ENCODE measurements around the gene NKAIN2. TPM values are rescaled to one million over a fixed set of nuclear protein-coding genes. Genes with fewer than 3 reads are reported as not detected.
"Not testable (repeated sequence)": the region's sequence is repeated elsewhere in the genome, so short reads cannot be mapped to it uniquely, and the experiment has no call there.

Gene NKAIN2
- total RNA-seq, 1 donor from 2014 or later = 0.59 TPM

DNA sequence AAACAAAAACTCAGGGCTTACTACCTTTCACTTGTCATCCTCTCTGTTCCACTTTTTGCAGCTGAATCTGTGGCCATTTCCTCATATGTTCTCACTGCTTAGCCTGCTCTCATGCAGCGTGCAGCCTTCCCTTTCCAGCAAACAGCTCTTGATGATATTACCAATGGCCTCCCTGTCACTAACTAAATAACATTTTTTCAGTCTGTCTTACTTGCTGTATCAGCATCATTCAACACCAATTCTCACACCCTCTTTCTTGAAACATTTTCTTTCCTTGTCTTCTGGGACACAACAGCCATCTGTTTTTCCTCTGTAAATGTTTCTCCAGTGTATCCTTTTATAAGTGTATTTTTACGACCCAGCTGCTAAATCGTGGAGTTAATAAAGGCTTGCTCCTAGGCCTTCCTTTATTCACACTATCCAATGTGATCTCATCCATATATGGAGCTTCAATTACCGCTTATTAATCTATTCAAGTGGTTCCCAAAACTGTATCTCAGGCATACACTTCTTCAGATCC, 634.9 kb downstream of the NKAIN2 start:
- no peak for DNase-seq

GRCh38 chr6:124441450-124441849, 637.8 kb downstream of the NKAIN2 start:
- DNase-seq = no peak

DNA sequence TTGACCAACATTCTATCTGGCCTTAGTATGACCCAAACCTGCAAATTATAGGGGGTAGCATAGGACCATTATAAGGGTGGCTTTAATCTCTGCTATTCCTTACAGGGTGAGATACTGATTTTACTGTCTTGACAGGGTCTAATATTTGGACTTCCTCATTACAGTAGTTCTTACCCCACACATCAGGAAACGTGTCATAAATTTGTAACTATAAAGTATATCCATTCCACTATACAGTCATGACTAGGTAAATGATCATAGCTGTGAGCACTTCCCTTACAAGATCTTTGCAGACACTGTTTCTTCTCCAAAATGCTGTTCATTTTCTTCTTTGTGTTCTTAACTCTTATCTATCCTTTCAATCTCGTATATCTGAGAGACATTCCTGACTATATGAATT, 639.9 kb downstream of the NKAIN2 start:
- DNase-seq = no peak

- no peak for DNase-seq
Measured at GRCh38 chr6:124445581-124445980, 641.9 kb downstream of the NKAIN2 start.

GRCh38 chr6:124446961-124447360, 643.3 kb downstream of the NKAIN2 start:
- no peak for DNase-seq

GRCh38 chr6:124459268-124459667, 655.6 kb downstream of the NKAIN2 start:
- DNase-seq = no peak

DNA sequence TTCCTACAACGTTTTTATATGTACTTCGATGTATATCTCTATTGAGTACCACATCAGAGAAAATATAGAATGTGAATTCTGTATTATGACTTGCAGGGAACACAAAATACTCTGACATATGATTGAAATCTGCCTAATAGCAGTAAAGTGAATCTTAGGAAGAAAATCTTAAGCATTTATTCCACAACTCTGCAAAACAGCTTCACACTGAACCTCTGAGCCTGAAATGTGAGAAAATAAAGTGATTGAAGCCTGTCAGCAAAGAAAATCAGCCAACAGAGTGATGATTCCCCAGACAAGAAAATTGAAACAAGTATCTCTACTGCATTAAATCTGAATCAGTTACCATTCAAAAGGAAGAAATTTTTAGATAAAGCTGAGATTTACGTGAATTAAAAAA, 659.1 kb downstream of the NKAIN2 start:
- no peak for DNase-seq

- no peak for DNase-seq
Measured at GRCh38 chr6:124463271-124463670, 659.6 kb downstream of the NKAIN2 start.

- not testable (repeated sequence) for DNase-seq
Measured at GRCh38 chr6:124464600-124464999, 660.9 kb downstream of the NKAIN2 start.

DNA sequence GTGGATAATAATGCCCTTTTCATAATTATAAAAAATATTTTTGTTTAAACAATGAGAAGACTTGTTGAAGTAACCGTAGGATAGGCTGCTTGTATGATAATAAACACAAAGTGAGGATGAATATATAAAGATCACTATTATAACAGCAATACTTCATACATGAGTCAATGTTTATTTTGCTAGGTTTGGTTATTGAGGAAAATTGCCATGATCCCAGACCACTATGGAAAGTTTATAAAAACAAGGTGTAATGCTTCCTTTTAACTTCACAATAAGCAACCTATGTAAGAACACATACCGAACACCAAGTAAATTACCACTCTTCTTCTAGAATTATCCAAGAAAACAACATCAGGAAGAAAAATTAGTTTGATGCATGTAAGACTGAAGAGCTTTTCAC, 663.3 kb downstream of the NKAIN2 start:
- no peak for DNase-seq

DNA sequence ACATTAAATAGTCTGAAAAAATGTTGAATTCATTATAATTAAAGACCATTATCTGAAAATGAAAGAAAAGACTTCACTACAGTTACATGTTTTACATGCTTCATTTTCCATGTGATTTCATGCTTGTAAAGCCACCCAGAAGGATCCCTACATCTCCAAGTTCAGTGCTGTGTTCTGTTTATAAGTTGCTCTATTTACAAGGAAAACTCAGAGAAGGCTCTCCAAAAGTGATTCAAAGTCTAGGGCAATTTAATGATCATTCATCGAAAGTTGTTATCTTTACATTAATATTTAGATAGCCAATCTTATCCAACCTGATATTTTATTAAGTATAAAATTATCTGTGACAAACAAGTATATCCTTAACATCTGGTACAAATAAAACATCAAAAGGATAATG, 663.7 kb downstream of the NKAIN2 start:
- no peak for DNase-seq

DNA sequence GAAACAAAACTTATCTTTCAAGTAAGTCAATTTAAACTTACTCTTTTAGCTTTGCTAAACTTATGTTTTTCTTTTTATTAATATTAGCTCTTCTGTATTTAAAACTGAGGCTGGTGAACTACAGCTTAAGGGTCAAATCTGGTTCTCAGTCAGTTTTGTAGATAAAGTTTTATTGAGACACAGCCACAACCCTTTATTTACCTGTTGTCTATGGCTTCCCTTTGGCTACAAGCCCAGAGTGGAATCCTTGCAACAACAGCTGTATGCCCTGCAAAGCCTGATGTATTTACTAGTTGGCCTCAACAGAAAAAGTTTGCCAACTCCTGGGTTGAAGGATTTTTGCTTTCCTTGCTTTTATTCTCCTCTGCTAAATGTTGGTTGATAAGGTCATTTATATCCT, 667.1 kb downstream of the NKAIN2 start:
- DNase-seq = no peak

- DNase-seq = no peak
Measured at GRCh38 chr6:124475176-124475575, 671.5 kb downstream of the NKAIN2 start.

- DNase-seq = no peak
Measured at GRCh38 chr6:124478906-124479305, 675.2 kb downstream of the NKAIN2 start.

- no peak for DNase-seq
Measured at GRCh38 chr6:124479991-124480430, 676.3 kb downstream of the NKAIN2 start.

GRCh38 chr6:124482071-124482491, 678.4 kb downstream of the NKAIN2 start:
- DNase-seq = no peak

GRCh38 chr6:124487623-124488431, 684.2 kb downstream of the NKAIN2 start:
- no peak for DNase-seq

DNA sequence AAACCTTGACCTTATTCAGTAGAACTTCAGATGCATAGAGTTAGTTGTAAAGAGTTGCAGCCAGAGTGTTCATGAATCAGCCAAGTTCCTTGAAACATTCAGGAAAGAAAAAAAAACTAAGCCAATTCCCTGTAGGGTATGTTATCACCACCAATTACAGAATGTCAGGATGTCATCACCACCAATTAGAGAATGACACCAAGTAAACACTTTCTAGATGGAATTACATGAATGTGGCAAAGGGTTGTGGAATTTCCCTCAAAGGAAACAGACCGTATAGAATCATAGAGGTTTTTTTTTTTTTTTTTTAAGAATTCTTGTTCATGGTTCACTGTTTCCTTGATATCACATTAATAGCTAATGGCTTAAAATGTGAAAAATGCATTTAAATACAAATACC, 686.5 kb downstream of the NKAIN2 start:
- no peak for DNase-seq

- no peak for DNase-seq
Measured at GRCh38 chr6:124493259-124493658, 689.6 kb downstream of the NKAIN2 start.

- no peak for DNase-seq
Measured at GRCh38 chr6:124494956-124495664, 691.4 kb downstream of the NKAIN2 start.

DNA sequence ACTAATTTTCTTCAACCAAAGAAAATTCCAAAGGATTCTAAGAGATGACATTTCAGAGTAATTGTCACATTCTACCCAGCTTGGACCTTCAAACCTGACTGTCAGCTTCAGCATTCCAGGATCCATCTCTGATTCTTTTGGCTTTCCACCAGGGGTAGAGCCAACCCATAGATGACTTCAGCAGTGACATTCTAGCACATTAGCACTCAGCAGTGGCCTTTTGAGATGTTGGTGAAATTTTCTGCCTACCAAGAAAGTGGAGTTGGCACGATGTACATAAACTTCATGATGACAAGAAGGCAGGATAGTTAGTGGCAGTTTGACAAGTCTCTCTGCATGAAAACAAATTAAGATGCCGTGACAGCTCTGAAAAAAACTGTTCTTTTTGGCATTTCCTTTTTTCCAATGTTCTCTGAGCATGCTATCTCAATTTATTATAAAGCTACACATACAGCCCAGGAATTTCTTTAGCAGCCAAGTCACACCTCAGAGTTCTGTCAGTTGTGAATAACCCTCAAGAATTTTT, 692.1 kb downstream of the NKAIN2 start:
- DNase-seq = no peak

DNA sequence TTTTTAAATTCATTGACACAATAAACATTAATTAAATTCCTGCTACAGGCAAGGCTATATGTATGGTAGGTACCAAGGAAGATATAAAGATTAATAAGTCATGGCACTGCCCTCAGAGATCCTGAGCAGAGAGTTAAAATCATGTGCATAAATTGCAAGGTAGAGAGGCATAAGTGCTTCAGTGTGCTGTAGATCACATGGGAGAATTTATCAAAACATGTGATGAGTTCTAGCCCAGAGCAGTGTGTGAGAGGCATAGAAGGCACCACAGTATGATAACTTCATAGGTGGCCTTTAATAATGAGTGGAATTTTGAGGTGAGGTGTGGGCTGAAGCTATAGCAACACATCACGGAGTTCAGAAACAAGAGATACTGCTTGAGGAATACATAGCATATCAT, 692.7 kb downstream of the NKAIN2 start:
- no peak for DNase-seq

- DNase-seq = no peak
Measured at GRCh38 chr6:124512431-124512830, 708.8 kb downstream of the NKAIN2 start.

All from skin of body (tissue), 2 donors.